Measurements from ENCODE around the gene TGM4.

Gene TGM4

DNA sequence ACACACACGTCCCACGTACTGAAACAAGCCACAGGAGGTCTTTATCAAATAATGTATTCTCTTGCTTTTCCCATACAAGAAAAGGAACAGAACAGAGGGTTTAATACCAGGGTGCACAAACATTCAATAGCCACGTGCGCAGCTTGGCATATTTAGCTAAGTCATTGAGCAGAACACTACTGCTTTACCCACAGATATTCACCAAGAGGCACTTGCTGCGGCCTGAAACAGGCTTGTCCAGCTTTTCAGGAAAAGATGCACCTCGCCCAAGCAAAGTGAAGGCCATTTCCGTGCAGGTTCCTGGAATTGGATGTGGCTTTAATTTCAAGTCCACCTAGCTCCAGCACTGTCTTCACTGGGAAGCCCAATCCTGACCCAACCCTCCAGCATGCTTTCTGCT is 84.0 kb downstream of the TGM4 start:
- DNase-seq: no peak

- no peak for DNase-seq
Measured at GRCh38 chr3:44960387-44961026, 86.1 kb downstream of the TGM4 start.

DNA sequence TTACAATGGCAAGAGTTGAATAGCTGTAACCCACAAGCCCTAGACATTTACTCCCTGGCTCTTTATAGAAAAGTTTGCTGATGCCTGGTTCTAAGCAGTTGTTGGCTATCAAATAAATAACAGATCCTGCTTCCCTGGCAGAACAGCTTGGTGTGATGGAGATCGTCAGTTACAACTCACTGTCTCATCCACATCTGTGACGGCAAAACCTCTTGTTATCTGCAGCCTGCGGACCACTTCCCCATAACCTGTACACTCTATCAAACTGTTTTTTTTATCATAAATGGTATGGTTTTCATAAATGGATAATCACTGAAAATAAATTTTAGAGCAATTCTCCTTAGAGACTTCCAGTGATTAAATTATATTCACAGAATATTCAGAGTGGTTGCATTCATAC is 87.5 kb downstream of the TGM4 start:
- DNase-seq: no peak

- no peak for DNase-seq
Measured at GRCh38 chr3:44962621-44963393, 88.4 kb downstream of the TGM4 start.

GRCh38 chr3:44963571-44964325 is 89.3 kb downstream of the TGM4 start:
- no peak for DNase-seq

All from activated effector memory CD4-positive, alpha-beta T cell treated with Interleukin-2 at 50 U/mL for 16 hours (primary cell).